Sigmoid colon (tissue), 4 donors: Measurements from ENCODE around the gene CHI3L1.

Experiments
- EP300 ChIP-seq, 4 donors: sonication (generic); formaldehyde crosslinking; IDR thresholded peaks; one replicate each; pipeline ENCODE4 v1.6.1; 2017; ENCODE audit warnings: antibody characterized with exemption in 4 of 4
- POLR2A ChIP-seq, 2 donors: fragments of 450-650 bp; IDR thresholded peaks; one replicate each; pipeline ENCODE4 v1.6.1; 2016; ENCODE audit warnings: antibody characterized with exemption in 2 of 2, mild to moderate bottlenecking in 2 of 2, moderate library complexity in 2 of 2
- POLR2AphosphoS5 ChIP-seq, 4 donors: sonication (generic); formaldehyde crosslinking; IDR thresholded peaks; one replicate each; pipeline ENCODE4 v1.6.1; 2017; ENCODE audit warnings: antibody characterized with exemption in 4 of 4
- TF ChIP-seq, protein P1 (sequence below), 4 experiments: fragments of 450-650 bp in 3 of 4; fragments of 200-600 bp in 1 of 4; IDR thresholded peaks; one replicate each; pipeline ENCODE4 v1.5.1; 2016 to 2019; ENCODE audit warnings: antibody characterized with exemption in 4 of 4, mild to moderate bottlenecking in 3 of 4, moderate library complexity in 2 of 4

DNA sequence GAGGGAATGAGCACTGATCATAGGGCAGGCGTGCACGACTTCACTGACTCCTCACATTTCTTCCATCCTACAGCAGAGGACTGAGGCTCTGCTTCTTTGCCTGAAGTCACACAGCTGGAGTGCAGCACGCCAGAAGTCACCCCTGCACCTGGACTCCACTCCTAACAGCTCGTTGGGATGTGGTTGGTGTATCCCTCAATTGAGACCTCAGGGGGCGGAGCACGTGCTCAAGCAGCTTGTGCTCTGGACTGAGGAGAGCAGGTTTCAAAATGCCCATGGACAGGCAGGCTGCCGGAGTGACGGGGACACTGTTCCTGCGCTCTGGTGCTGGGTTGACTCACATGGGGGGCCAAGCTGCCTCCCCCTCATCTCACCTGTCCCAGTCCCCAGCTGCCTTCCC, 29.1 kb upstream of the CHI3L1 start:
- TF ChIP-seq, protein P1, sequence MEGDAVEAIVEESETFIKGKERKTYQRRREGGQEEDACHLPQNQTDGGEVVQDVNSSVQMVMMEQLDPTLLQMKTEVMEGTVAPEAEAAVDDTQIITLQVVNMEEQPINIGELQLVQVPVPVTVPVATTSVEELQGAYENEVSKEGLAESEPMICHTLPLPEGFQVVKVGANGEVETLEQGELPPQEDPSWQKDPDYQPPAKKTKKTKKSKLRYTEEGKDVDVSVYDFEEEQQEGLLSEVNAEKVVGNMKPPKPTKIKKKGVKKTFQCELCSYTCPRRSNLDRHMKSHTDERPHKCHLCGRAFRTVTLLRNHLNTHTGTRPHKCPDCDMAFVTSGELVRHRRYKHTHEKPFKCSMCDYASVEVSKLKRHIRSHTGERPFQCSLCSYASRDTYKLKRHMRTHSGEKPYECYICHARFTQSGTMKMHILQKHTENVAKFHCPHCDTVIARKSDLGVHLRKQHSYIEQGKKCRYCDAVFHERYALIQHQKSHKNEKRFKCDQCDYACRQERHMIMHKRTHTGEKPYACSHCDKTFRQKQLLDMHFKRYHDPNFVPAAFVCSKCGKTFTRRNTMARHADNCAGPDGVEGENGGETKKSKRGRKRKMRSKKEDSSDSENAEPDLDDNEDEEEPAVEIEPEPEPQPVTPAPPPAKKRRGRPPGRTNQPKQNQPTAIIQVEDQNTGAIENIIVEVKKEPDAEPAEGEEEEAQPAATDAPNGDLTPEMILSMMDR (IDR thresholded peaks at IDR 0.05): no peak
- TF ChIP-seq POLR2AphosphoS5 (IDR thresholded peaks at IDR 0.05) (no peak), POLR2A (IDR thresholded peaks at IDR 0.05) (no peak), EP300 (IDR thresholded peaks at IDR 0.05) (no peak)
